ENCODE measurements around the gene ALOX12B. TPM values are rescaled to one million over a fixed set of nuclear protein-coding genes. Genes with fewer than 3 reads are reported as not detected.

ALOX12B gene
- total and polyA plus RNA-seq, 2 experiments from 2014 or later, result 0.16 to 1.4 TPM

DNA sequence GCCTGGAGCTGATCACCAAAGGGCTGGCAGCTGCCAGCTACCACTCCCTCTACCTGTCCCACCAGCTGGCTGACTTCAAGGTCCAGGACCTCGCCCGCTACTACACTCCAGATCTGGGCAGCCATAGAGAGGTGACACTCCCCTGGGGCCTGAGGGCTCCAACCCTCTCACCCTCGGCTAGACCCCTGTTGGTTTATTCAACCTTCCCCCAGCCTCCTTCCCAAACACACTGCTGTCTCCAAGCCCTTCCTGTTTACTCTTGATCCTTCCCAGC, 18.0 kb downstream of the ALOX12B start:
- Histone ChIP-seq H3K79me2 (replicated peaks; ENCODE audit: insufficient read depth) (no peaks in the 10 kb centered on the region), H3K4me1 (ENCODE audit: insufficient read depth) (peaks cover 9% of the 10 kb centered on the region; the same call in 1 of the 2 replicates), H3K9me2 (ENCODE audit: insufficient read depth) (no peaks in the 10 kb centered on the region), H3K4me3 (no peak overlapping the region), H3K36me3 (ENCODE audit: insufficient read depth) (no peaks in the 10 kb centered on the region), H2AFZ (no peak overlapping the region), H4K20me1 (replicated peaks; ENCODE audit: insufficient read depth) (no peaks in the 10 kb centered on the region), H3K27ac (ENCODE audit: low read depth) (no peak overlapping the region), H3K4me2 (no peak overlapping the region), H3F3A (replicated peaks; ENCODE audit: low read depth) (no peaks in the 10 kb centered on the region), H3K27me3 (ENCODE audit: insufficient read depth) (peaks cover 99% of the 10 kb centered on the region)
- Mint-ChIP-seq H3K4me1 (peaks cover 17% of the 10 kb centered on the region), H3K4me3 (no peak overlapping the region), H3K27me3 (ENCODE audit: insufficient read depth, low read depth, poor library complexity) (peaks cover 84% of the 10 kb centered on the region), H3K36me3 (ENCODE audit: low read depth) (no peaks in the 10 kb centered on the region; the same call in 2 of the 3 replicates), H3K27ac (no peak overlapping the region), H3K9me3 (no peaks in the 10 kb centered on the region; the same call in 2 of the 3 replicates)
- TF ChIP-seq EZH2 (IDR thresholded peaks at IDR 0.05; ENCODE audit: low read depth, unreplicated experiment) (no peak), ZNF331 (CRISPR knock-in tag; IDR thresholded peaks at IDR 0.05; ENCODE audit: low read depth) (no peak), STAT1 (IDR thresholded peaks at IDR 0.05; ENCODE audit: unreplicated experiment) (no peak), ZNF114 (CRISPR knock-in tag; IDR thresholded peaks at IDR 0.05) (no peak), EZH2phosphoT487 (IDR thresholded peaks at IDR 0.05; ENCODE audit: unreplicated experiment) (no peak), ZNF462 (CRISPR knock-in tag; IDR thresholded peaks at IDR 0.05) (no peak), POLR2AphosphoS5 (IDR thresholded peaks at IDR 0.05; ENCODE audit: low read depth) (no peak), NANOG (IDR thresholded peaks at IDR 0.05; ENCODE audit: borderline replicate concordance) (no peak), JUNB (IDR thresholded peaks at IDR 0.05; ENCODE audit: unreplicated experiment) (no peak), ETS1 (IDR thresholded peaks at IDR 0.05) (no peak), CREB1 (CRISPR knock-in tag; IDR thresholded peaks at IDR 0.05; ENCODE audit: low read depth) (no peak)
- TF ChIP-seq, protein P1, sequence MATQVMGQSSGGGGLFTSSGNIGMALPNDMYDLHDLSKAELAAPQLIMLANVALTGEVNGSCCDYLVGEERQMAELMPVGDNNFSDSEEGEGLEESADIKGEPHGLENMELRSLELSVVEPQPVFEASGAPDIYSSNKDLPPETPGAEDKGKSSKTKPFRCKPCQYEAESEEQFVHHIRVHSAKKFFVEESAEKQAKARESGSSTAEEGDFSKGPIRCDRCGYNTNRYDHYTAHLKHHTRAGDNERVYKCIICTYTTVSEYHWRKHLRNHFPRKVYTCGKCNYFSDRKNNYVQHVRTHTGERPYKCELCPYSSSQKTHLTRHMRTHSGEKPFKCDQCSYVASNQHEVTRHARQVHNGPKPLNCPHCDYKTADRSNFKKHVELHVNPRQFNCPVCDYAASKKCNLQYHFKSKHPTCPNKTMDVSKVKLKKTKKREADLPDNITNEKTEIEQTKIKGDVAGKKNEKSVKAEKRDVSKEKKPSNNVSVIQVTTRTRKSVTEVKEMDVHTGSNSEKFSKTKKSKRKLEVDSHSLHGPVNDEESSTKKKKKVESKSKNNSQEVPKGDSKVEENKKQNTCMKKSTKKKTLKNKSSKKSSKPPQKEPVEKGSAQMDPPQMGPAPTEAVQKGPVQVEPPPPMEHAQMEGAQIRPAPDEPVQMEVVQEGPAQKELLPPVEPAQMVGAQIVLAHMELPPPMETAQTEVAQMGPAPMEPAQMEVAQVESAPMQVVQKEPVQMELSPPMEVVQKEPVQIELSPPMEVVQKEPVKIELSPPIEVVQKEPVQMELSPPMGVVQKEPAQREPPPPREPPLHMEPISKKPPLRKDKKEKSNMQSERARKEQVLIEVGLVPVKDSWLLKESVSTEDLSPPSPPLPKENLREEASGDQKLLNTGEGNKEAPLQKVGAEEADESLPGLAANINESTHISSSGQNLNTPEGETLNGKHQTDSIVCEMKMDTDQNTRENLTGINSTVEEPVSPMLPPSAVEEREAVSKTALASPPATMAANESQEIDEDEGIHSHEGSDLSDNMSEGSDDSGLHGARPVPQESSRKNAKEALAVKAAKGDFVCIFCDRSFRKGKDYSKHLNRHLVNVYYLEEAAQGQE (IDR thresholded peaks at IDR 0.05; ENCODE audit: unreplicated experiment), result no peak
- TF ChIP-seq, protein P2, sequence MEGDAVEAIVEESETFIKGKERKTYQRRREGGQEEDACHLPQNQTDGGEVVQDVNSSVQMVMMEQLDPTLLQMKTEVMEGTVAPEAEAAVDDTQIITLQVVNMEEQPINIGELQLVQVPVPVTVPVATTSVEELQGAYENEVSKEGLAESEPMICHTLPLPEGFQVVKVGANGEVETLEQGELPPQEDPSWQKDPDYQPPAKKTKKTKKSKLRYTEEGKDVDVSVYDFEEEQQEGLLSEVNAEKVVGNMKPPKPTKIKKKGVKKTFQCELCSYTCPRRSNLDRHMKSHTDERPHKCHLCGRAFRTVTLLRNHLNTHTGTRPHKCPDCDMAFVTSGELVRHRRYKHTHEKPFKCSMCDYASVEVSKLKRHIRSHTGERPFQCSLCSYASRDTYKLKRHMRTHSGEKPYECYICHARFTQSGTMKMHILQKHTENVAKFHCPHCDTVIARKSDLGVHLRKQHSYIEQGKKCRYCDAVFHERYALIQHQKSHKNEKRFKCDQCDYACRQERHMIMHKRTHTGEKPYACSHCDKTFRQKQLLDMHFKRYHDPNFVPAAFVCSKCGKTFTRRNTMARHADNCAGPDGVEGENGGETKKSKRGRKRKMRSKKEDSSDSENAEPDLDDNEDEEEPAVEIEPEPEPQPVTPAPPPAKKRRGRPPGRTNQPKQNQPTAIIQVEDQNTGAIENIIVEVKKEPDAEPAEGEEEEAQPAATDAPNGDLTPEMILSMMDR (conservative IDR thresholded peaks at IDR 0.05; ENCODE audit: low read depth in 2 of 2), result no peak
- DNase-seq (ENCODE audit: low spot score), result no peak
- ATAC-seq, result no peak

Data from GM23338 (cell line).